NT2/D1 (cell line): ENCODE results near the gene LSM14B.

Source experiments
- SUZ12 ChIP-seq: IDR thresholded peaks from 2 replicates; pipeline ENCODE4 v1.6.1; 2011; ENCODE audit not compliant: insufficient read length, insufficient read depth; ENCODE audit errors: extremely low read depth
- ZNF274 ChIP-seq: IDR thresholded peaks from 2 replicates; pipeline ENCODE4 v1.6.1; 2011; ENCODE audit warnings: mild to moderate bottlenecking, low read depth, low read length

DNA sequence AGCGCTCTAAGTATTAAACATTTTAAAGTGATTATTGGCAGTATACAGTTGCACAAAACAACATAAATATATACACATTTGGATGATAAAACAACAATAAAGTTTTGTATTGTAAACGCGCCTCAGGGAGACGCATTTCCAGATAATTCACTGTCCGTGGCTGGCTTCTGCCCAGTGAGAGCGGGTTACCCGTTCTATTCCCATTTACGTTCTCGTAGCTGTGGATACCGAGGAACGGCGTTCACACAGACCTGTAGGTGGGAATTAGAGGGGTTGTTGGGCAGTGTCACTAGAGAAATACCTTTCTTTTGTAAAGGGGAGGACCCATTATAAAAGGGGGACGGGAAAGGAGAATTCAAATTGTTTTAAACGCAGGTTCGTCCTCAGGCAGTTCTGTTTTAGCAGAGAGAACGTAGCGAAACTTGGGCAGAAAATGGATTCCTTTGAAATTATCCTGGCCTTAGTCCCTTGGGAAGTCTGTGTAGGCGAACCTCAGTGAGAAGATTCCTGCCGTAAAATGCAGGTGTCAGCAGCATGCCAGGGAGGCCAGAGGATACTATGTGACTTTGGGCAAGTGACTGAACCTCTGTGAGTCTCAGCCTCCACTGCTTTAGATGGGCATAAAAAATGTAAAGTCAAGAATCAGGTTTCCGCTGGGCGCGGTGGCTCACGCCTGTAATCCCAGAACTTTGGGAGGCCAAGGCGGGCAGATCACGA is 61.3 kb downstream of the LSM14B start:
- TF ChIP-seq ZNF274 = no peak
- TF ChIP-seq SUZ12 = no peak
